ENCODE results near the gene RNU1-2.

- TF ChIP-seq EGR1 (IDR thresholded peaks at IDR 0.05; ENCODE audit: borderline replicate concordance, low read depth, low read length) (no peak), SAP30 (IDR thresholded peaks at IDR 0.05; ENCODE audit: insufficient read depth, insufficient replicate concordance, low read length) (no peak), TBP (IDR thresholded peaks at IDR 0.05; ENCODE audit: low read depth, low read length) (no peak), PHF8 (conservative IDR thresholded peaks at IDR 0.05; ENCODE audit: low read depth, low read length) (no peak), KDM5A (IDR thresholded peaks at IDR 0.05; ENCODE audit: low read length) (no peak), POLR2AphosphoS5 (IDR thresholded peaks at IDR 0.05; ENCODE audit: low read depth, low read length) (no peak), NRF1 (IDR thresholded peaks at IDR 0.05; ENCODE audit: low read depth, low read length) (no peak), POU5F1 (IDR thresholded peaks at IDR 0.05; ENCODE audit: low read depth, low read length) (no peak), POLR2A (IDR thresholded peaks at IDR 0.05; ENCODE audit: control extremely low read depth in 1 of 2, low read depth in 2 of 2, low read length in 2 of 2) (no peak), CBX5 (IDR thresholded peaks at IDR 0.05; ENCODE audit: low read depth, low read length) (no peak), RFX5 (IDR thresholded peaks at IDR 0.05; ENCODE audit: borderline replicate concordance, low read depth, low read length) (no peak), SUZ12 (IDR thresholded peaks at IDR 0.05; ENCODE audit: low read length) (no peak)
- TF ChIP-seq, protein P1, sequence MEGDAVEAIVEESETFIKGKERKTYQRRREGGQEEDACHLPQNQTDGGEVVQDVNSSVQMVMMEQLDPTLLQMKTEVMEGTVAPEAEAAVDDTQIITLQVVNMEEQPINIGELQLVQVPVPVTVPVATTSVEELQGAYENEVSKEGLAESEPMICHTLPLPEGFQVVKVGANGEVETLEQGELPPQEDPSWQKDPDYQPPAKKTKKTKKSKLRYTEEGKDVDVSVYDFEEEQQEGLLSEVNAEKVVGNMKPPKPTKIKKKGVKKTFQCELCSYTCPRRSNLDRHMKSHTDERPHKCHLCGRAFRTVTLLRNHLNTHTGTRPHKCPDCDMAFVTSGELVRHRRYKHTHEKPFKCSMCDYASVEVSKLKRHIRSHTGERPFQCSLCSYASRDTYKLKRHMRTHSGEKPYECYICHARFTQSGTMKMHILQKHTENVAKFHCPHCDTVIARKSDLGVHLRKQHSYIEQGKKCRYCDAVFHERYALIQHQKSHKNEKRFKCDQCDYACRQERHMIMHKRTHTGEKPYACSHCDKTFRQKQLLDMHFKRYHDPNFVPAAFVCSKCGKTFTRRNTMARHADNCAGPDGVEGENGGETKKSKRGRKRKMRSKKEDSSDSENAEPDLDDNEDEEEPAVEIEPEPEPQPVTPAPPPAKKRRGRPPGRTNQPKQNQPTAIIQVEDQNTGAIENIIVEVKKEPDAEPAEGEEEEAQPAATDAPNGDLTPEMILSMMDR (IDR thresholded peaks at IDR 0.05; ENCODE audit: control extremely low read depth in 1 of 3, insufficient read depth in 1 of 3, low read depth in 1 of 3, low read length in 3 of 3): no peak
- TF ChIP-seq, protein P2, sequence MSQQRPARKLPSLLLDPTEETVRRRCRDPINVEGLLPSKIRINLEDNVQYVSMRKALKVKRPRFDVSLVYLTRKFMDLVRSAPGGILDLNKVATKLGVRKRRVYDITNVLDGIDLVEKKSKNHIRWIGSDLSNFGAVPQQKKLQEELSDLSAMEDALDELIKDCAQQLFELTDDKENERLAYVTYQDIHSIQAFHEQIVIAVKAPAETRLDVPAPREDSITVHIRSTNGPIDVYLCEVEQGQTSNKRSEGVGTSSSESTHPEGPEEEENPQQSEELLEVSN (IDR thresholded peaks at IDR 0.05): no peak
Measured at GRCh38 chr1:16903458-16903796, 7.6 kb downstream of the RNU1-2 start.

Measured in H1 (cell line).